Mesenchymal stem cell (in vitro differentiated cells and primary cell): ENCODE results near the gene ZNF837.

ENCODE experiments used
- DNase-seq: peaks from one replicate; pipeline ENCODE4 v3.0.0-alpha.2; 2013
- H2AFZ ChIP-seq: one replicate; pipeline ENCODE4 v1.6.1; 2013; ENCODE audit warnings: low read depth, mild to moderate bottlenecking, control low read depth, inconsistent platforms, low read length, moderate library complexity
- H2AK5ac ChIP-seq: 2 replicates; pipeline ENCODE4 v1.6.1; 2013; ENCODE audit warnings: low read length, moderate library complexity, mild to moderate bottlenecking, inconsistent platforms; ENCODE audit not compliant: severe bottlenecking
- H2BK120ac ChIP-seq: one replicate; pipeline ENCODE4 v1.6.1; 2013; ENCODE audit warnings: low read depth, mild to moderate bottlenecking, inconsistent platforms, low read length, moderate library complexity
- H2BK12ac ChIP-seq, 2 experiments: one replicate each; pipeline ENCODE4 v1.6.1; 2013; ENCODE audit warnings: inconsistent platforms in 2 of 2, low read length in 2 of 2, mild to moderate bottlenecking in 2 of 2, moderate library complexity in 2 of 2, control low read depth in 1 of 2
- H2BK15ac ChIP-seq: one replicate; pipeline ENCODE4 v1.6.1; 2013; ENCODE audit warnings: mild to moderate bottlenecking, low read depth, inconsistent platforms; ENCODE audit not compliant: poor library complexity, severe bottlenecking
- H2BK5ac ChIP-seq: 2 replicates; pipeline ENCODE4 v1.6.1; 2013; ENCODE audit warnings: low read depth, mild to moderate bottlenecking, low read length, control low read depth, inconsistent platforms; ENCODE audit not compliant: poor library complexity, severe bottlenecking
- H3K14ac ChIP-seq, 2 experiments: one replicate each; pipeline ENCODE4 v1.6.1; 2013; ENCODE audit warnings: inconsistent platforms in 2 of 2, low read length in 2 of 2, control low read depth in 1 of 2, mild to moderate bottlenecking in 1 of 2, moderate library complexity in 1 of 2
- H3K18ac ChIP-seq, 2 experiments: one replicate each; pipeline ENCODE4 v1.6.1; 2013; ENCODE audit warnings: inconsistent platforms in 2 of 2, low read length in 2 of 2, control low read depth in 1 of 2, low read depth in 1 of 2, mild to moderate bottlenecking in 1 of 2
- H3K23ac ChIP-seq, 2 experiments: one replicate each; pipeline ENCODE4 v1.6.1; 2013; ENCODE audit warnings: inconsistent platforms in 2 of 2, low read length in 2 of 2, mild to moderate bottlenecking in 2 of 2, moderate library complexity in 2 of 2, control low read depth in 1 of 2
- H3K27ac ChIP-seq: 2 replicates; pipeline ENCODE4 v1.5.1; 2013; ENCODE audit warnings: mild to moderate bottlenecking, moderate library complexity, low read length, control low read depth, inconsistent platforms; ENCODE audit not compliant: poor library complexity, severe bottlenecking
- H3K27me3 ChIP-seq, 2 experiments: 2 replicates each; pipeline versions ENCODE4 v1.6.1 to v1.7.0; 2013; ENCODE audit warnings: low read length in 2 of 2, mild to moderate bottlenecking in 2 of 2, moderate library complexity in 2 of 2, control low read depth in 1 of 2, inconsistent platforms in 1 of 2; ENCODE audit not compliant: control insufficient read depth in 1 of 2, insufficient read depth in 1 of 2
- H3K36me3 ChIP-seq, 2 experiments: 2 replicates each; pipeline versions ENCODE4 v1.6.1 to v1.7.0; 2013; ENCODE audit warnings: low read length in 2 of 2, control low read depth in 1 of 2, inconsistent platforms in 1 of 2, low read depth in 1 of 2, mild to moderate bottlenecking in 1 of 2; ENCODE audit not compliant: insufficient read depth in 2 of 2, control insufficient read depth in 1 of 2
- H3K4ac ChIP-seq, 2 experiments: one replicate each; pipeline ENCODE4 v1.6.1; 2013; ENCODE audit warnings: inconsistent platforms in 2 of 2, low read length in 2 of 2, mild to moderate bottlenecking in 2 of 2, moderate library complexity in 2 of 2, control low read depth in 1 of 2, low read depth in 1 of 2
- H3K4me1 ChIP-seq: 2 replicates; pipeline ENCODE4 v1.6.1; 2013; ENCODE audit warnings: low read depth, low read length, control low read depth; ENCODE audit not compliant: control insufficient read depth, insufficient read depth
- H3K4me2 ChIP-seq: 2 replicates; pipeline ENCODE4 v1.6.1; 2013; ENCODE audit warnings: low read length, mild to moderate bottlenecking, inconsistent platforms; ENCODE audit not compliant: poor library complexity, severe bottlenecking
- H3K4me3 ChIP-seq, 2 experiments: 2 replicates each; pipeline versions ENCODE4 v1.5.1 to v1.7.0; 2013; ENCODE audit warnings: low read length in 2 of 2, mild to moderate bottlenecking in 2 of 2, control low read depth in 1 of 2, low read depth in 1 of 2; ENCODE audit not compliant: insufficient read depth in 1 of 2
- H3K79me1 ChIP-seq: replicated peaks from 2 replicates; pipeline ENCODE4 v1.6.1; 2013; ENCODE audit warnings: mild to moderate bottlenecking, control low read depth, low read length, inconsistent platforms; ENCODE audit not compliant: poor library complexity, severe bottlenecking
- H3K9ac ChIP-seq: 2 replicates; pipeline ENCODE4 v1.7.0; 2013; ENCODE audit warnings: mild to moderate bottlenecking, low read length, moderate library complexity
- H3K9me3 ChIP-seq: 2 replicates; pipeline ENCODE4 v1.7.0; 2013; ENCODE audit warnings: mild to moderate bottlenecking, low read length; ENCODE audit not compliant: control insufficient read depth
- H4K8ac ChIP-seq: one replicate; pipeline ENCODE4 v1.6.1; 2013; ENCODE audit warnings: inconsistent platforms, mild to moderate bottlenecking, low read length, moderate library complexity
- H4K91ac ChIP-seq: one replicate; pipeline ENCODE4 v1.6.1; 2013; ENCODE audit warnings: mild to moderate bottlenecking, low read length, inconsistent platforms
- WGBS: methylation state at CpG from one replicate; pipeline ENCODE4 v1.1.7; 2013; ENCODE audit warnings: mixed read lengths; 5-methylcytosine and 5-hydroxymethylcytosine counted together

Gene ZNF837

DNA sequence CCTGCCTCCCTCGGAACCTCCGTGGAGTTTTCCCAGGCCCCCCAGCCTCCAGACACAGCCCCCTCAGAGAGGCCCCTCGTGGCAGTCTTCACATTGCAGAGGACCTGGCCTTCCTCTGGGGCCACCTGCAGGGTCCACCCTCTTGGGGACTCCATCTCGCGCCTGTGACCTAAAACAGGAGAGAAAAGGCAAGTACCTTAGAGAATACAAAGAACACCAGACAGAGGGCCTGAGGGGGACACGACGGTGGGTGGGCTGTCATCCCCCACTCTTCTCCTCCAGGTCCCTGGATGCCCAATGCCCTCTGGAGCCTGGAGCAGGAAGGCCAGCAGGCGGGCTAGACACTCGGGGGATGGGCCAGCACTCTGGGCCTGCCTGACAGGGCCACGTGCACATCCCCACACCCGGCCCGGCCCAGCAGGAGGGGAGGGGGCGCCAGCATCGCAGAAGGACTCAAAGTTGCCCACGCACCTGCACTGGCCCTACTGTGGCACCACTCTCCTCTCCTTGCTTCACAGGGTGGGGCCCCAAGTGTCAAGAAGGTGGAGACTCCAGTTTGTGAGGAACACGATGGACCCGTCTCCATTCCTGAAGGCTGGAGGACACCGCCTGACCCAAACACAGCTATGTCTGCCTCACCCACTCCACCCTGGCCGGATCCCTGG is 23.2 kb downstream of the ZNF837 start:
- H4K91ac ChIP-seq: peak overlapping the region; percentile 45
- H3K23ac ChIP-seq: no peak overlapping the region
- H3K14ac ChIP-seq: no peak overlapping the region
- no peak overlapping the region for H3K4me2 ChIP-seq
- H3K4me1 ChIP-seq: peaks cover 11% of the 10 kb centered on the region
- no peak overlapping the region for H3K27ac ChIP-seq
- no peaks in the 10 kb centered on the region for H3K9me3 ChIP-seq
- no peak overlapping the region for H3K4me3 ChIP-seq
- no peak overlapping the region for H4K8ac ChIP-seq
- no peak overlapping the region for H2BK120ac ChIP-seq
- H2BK5ac ChIP-seq: no peak overlapping the region
- H3K4ac ChIP-seq: no peak overlapping the region
- H3K27me3 ChIP-seq: peaks cover 0 to 24% of the 10 kb centered on the region in 2 experiments
- H3K79me1 ChIP-seq: peaks cover 5% of the 10 kb centered on the region
- H2BK15ac ChIP-seq: no peak overlapping the region
- no peak overlapping the region for H3K9ac ChIP-seq
- 79% methylated on average over 19 of the region's 19 CpGs for WGBS
- no peak overlapping the region for H2BK12ac ChIP-seq
- DNase-seq: no peak
- peaks cover 10 to 33% of the 10 kb centered on the region in 2 experiments for H3K36me3 ChIP-seq
- H2AK5ac ChIP-seq: no peak overlapping the region
- no peak overlapping the region for H3K18ac ChIP-seq
- H2AFZ ChIP-seq: no peak overlapping the region

DNA sequence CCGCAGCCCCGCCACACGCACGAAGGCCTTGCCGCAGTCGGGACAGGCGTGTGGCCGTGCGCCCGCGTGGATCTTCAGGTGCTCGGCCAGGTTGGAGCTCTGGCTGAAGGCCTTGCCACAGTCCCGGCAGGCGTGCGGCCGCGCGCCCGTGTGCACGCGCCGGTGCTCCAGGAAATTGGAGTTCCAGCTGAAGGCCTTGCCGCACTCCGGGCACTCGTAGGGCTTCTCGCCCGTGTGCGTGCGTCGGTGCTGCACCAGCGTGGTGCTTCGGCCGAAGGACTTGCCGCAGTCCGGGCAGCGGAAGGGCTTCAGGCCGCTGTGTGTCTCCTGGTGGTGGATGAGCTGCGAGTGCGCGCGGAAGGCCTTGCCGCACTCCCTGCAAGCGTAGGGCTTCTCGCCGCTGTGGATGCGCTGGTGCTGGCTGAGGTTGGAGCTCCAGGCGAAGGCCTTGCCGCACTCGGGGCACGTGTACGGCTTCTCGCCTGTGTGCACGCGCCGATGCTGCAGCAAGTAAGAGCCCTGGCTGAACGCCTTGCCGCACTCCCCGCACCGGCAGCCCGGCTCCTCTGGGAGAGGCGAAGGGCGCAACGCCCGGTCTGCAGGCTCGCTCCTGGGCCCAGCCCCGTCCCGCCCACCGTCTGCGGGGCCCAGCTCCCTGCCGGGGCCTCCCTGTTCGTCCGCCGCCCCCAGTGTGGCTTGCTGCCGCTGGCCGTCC is 23.9 kb downstream of the ZNF837 start:
- peak overlapping the region in 1 of 2 experiments; percentile 55 for H3K4me3 ChIP-seq
- H4K91ac ChIP-seq: peak overlapping the region; percentile 12
- H3K27me3 ChIP-seq: peaks cover 0 to 24% of the 10 kb centered on the region in 2 experiments
- no peak overlapping the region for H2BK5ac ChIP-seq
- H3K4me1 ChIP-seq: peaks cover 11% of the 10 kb centered on the region
- no peak overlapping the region for H4K8ac ChIP-seq
- WGBS: 94% methylated on average over 75 of the region's 75 CpGs
- H3K9ac ChIP-seq: no peak overlapping the region
- H2BK12ac ChIP-seq: no peak overlapping the region
- H3K9me3 ChIP-seq: no peaks in the 10 kb centered on the region
- peaks cover 10 to 40% of the 10 kb centered on the region in 2 experiments for H3K36me3 ChIP-seq
- no peak overlapping the region for H3K14ac ChIP-seq
- no peak overlapping the region for H2AK5ac ChIP-seq
- H2BK120ac ChIP-seq: no peak overlapping the region
- H3K18ac ChIP-seq: no peak overlapping the region
- H3K4me2 ChIP-seq: no peak overlapping the region
- H2AFZ ChIP-seq: no peak overlapping the region
- no peak overlapping the region for H3K4ac ChIP-seq
- H3K23ac ChIP-seq: no peak overlapping the region
- no peak for DNase-seq
- no peak overlapping the region for H2BK15ac ChIP-seq
- H3K79me1 ChIP-seq: peaks cover 9% of the 10 kb centered on the region
- no peak overlapping the region for H3K27ac ChIP-seq

DNA sequence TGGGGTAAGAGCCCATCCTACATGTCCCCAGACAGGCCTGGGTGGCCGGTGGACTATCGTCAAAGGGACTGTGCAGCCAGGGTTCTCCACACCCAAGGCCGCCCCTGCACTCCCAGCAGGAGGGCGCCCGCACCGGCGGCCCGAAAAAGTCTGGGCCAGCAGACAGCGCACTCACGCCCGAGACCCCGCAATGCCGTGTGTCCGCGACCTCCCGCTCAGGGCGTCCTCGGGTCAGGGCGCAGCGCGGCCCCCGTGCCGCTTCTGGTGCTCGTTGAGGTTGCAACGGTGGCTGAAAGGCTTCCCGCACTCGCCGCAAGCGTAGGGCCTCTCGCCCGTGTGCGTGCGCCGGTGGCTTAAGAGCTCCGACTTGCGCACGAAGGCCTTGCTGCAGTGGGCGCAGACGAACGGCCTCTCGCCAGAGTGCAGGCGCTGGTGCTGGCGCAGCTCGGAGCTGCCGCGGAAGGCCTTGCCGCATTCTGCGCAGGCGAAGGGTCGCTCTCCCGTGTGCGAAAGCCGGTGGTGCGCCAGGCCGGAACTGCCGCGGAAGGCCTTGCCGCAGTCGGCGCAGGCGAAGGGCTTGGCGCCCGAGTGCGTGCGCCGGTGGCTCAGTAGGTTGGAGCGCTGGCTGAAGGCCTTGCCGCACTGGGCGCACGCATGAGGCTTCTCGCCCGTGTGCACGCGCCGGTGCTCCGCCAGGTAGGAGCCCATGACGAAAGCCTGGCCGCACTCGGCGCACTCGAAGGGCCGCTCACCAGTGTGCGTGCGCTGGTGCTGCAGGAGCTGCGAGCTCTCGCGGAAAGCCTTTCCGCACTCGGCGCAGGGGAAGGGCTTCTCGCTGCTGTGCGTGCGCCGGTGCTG is 24.7 kb downstream of the ZNF837 start:
- no peak overlapping the region for H3K4ac ChIP-seq
- no peak overlapping the region for H3K14ac ChIP-seq
- H2BK120ac ChIP-seq: no peak overlapping the region
- H3K4me2 ChIP-seq: no peak overlapping the region
- H3K27ac ChIP-seq: no peak overlapping the region
- H3K4me1 ChIP-seq: peaks cover 7% of the 10 kb centered on the region
- WGBS: 97% methylated on average over 94 of the region's 94 CpGs
- H3K18ac ChIP-seq: no peak overlapping the region
- no peaks in the 10 kb centered on the region for H3K9me3 ChIP-seq
- H3K23ac ChIP-seq: no peak overlapping the region
- no peak overlapping the region for H4K91ac ChIP-seq
- H2BK15ac ChIP-seq: no peak overlapping the region
- peak overlapping the region in 1 of 2 experiments; percentile 55 for H3K4me3 ChIP-seq
- no peak overlapping the region for H2AFZ ChIP-seq
- H2AK5ac ChIP-seq: no peak overlapping the region
- H3K36me3 ChIP-seq: peaks cover 13 to 46% of the 10 kb centered on the region in 2 experiments
- no peak overlapping the region for H2BK5ac ChIP-seq
- peaks cover 0 to 24% of the 10 kb centered on the region in 2 experiments for H3K27me3 ChIP-seq
- peaks cover 14% of the 10 kb centered on the region for H3K79me1 ChIP-seq
- H2BK12ac ChIP-seq: no peak overlapping the region
- H3K9ac ChIP-seq: no peak overlapping the region
- no peak for DNase-seq
- H4K8ac ChIP-seq: no peak overlapping the region
